H1 (cell line): ENCODE data around the gene ATF7IP. TPM values are rescaled to one million over a fixed set of nuclear protein-coding genes. Genes with fewer than 3 reads are reported as not detected.

Experiments
- CTCF ChIA-PET: fragments of 300-600 bp; sonication (Branson Sonifier 250); formaldehyde crosslinking; loops from one replicate; lab custom pipeline; 2021; ENCODE audit not compliant: partially characterized antibody; lab: Charles Lee
- POLR2A ChIA-PET: fragments of 300-600 bp; sonication (Branson Sonifier 250); formaldehyde crosslinking; loops from one replicate; lab custom pipeline; 2021; ENCODE audit warnings: inconsistent platforms; ENCODE audit not compliant: partially characterized antibody; lab: Charles Lee
- DNase-seq, 2 experiments: peaks; one replicate each; pipeline versions ENCODE4 v3.0.0 to v3.0.0-alpha.2; 2010 to 2022; ENCODE audit warnings: low spot score in 2 of 2, low read depth in 1 of 2, mixed read lengths in 1 of 2
- FAIRE-seq: peaks from 2 replicates; lab custom pipeline; 2011; peaks lifted over from hg19 to GRCh38; lab: Jason Lieb, UNC
- H2AFZ ChIP-seq: 2 replicates; pipeline ENCODE4 v1.8.1; 2012; ENCODE audit warnings: low read length, inconsistent platforms
- H2AK5ac ChIP-seq: 2 replicates; pipeline ENCODE4 v1.6.1; 2013; ENCODE audit warnings: low read depth, low read length
- H2BK120ac ChIP-seq: replicated peaks from 2 replicates; pipeline ENCODE3; 2013; ENCODE audit warnings: low read depth, low read length, inconsistent platforms
- H2BK12ac ChIP-seq: 2 replicates; pipeline ENCODE4 v1.6.1; 2013; ENCODE audit warnings: low read depth, low read length
- H2BK15ac ChIP-seq: 2 replicates; pipeline ENCODE4 v1.6.1; 2013; ENCODE audit warnings: low read length
- H2BK20ac ChIP-seq: 2 replicates; pipeline ENCODE4 v1.6.1; 2013; ENCODE audit warnings: low read length
- H2BK5ac ChIP-seq: 2 replicates; pipeline ENCODE4 v1.6.1; 2013; ENCODE audit warnings: low read depth, low read length
- H3K14ac ChIP-seq: 2 replicates; pipeline ENCODE4 v1.6.1; 2013; ENCODE audit warnings: inconsistent platforms; ENCODE audit not compliant: insufficient read length
- H3K18ac ChIP-seq: 2 replicates; pipeline ENCODE4 v1.6.1; 2013; ENCODE audit warnings: low read length; ENCODE audit errors: extremely low read depth
- H3K23ac ChIP-seq: 2 replicates; pipeline ENCODE4 v1.6.1; 2013; ENCODE audit warnings: inconsistent platforms; ENCODE audit not compliant: insufficient read length
- H3K23me2 ChIP-seq: 2 replicates; pipeline ENCODE4 v1.6.1; 2013; ENCODE audit warnings: low read depth, low read length
- H3K27ac ChIP-seq: 2 replicates; pipeline ENCODE4 v1.6.1; 2011; ENCODE audit warnings: low read depth, low read length, inconsistent platforms
- H3K27me3 ChIP-seq, 4 experiments: replicated peaks in 1 of 4; 1 replicate in 1 of 4; 2 replicates in 3 of 4; pipeline versions ENCODE4 v1.6.1 to v1.8.1; 2011 to 2013; ENCODE audit warnings: low read length in 3 of 4, mild to moderate bottlenecking in 3 of 4, inconsistent platforms in 2 of 4, mixed read lengths in 2 of 4, moderate library complexity in 1 of 4; ENCODE audit not compliant: control insufficient read depth in 3 of 4, insufficient read depth in 3 of 4; ENCODE audit errors: extremely low read depth in 1 of 4
- H3K36me3 ChIP-seq, 4 experiments: 2 replicates each; pipeline versions ENCODE4 v1.6.1 to v1.8.1; 2011 to 2013; ENCODE audit warnings: mild to moderate bottlenecking in 4 of 4, low read length in 3 of 4, moderate library complexity in 2 of 4, control low read depth in 1 of 4, inconsistent platforms in 1 of 4; ENCODE audit not compliant: insufficient read depth in 4 of 4, control insufficient read depth in 2 of 4
- H3K4ac ChIP-seq: replicated peaks from 2 replicates; pipeline ENCODE3; 2013; ENCODE audit warnings: low read length, low read depth, mixed read lengths, inconsistent platforms; ENCODE audit not compliant: insufficient read length
- H3K4me1 ChIP-seq, 4 experiments: replicated peaks in 1 of 4; 1 replicate in 1 of 4; 2 replicates in 3 of 4; pipeline versions ENCODE4 v1.6.1 to v1.8.1; 2011 to 2013; ENCODE audit warnings: low read length in 3 of 4, inconsistent platforms in 2 of 4, mixed read lengths in 1 of 4; ENCODE audit not compliant: insufficient read depth in 4 of 4, control insufficient read depth in 3 of 4
- H3K4me2 ChIP-seq, 2 experiments: 2 replicates each; pipeline versions ENCODE4 v1.6.1 to v1.8.1; 2011 to 2013; ENCODE audit warnings: low read depth in 2 of 2, low read length in 2 of 2, control low read depth in 1 of 2, inconsistent platforms in 1 of 2, mild to moderate bottlenecking in 1 of 2; ENCODE audit not compliant: insufficient read depth in 1 of 2
- H3K4me3 ChIP-seq, 4 experiments: fragments of 200-600, 300-600 bp in 1 of 4; sonication (generic), shearing (Covaris generic), sonication (Bioruptor Twin) in 1 of 4; 2 replicates each; pipeline versions ENCODE4 v1.5.1 to v1.8.1; 2011 to 2016; ENCODE audit warnings: low read length in 4 of 4, low read depth in 3 of 4, control low read depth in 2 of 4, inconsistent platforms in 2 of 4, mild to moderate bottlenecking in 2 of 4, mixed read lengths in 1 of 4, moderate library complexity in 1 of 4; ENCODE audit not compliant: insufficient read depth in 2 of 4; ENCODE audit errors: extremely low read depth in 1 of 4
- H3K56ac ChIP-seq: replicated peaks from 2 replicates; pipeline ENCODE3; 2013; ENCODE audit warnings: low read depth, mild to moderate bottlenecking, mixed read lengths, low read length, inconsistent platforms; ENCODE audit not compliant: insufficient read length
- H3K79me1 ChIP-seq: 2 replicates; pipeline ENCODE4 v1.6.1; 2013; ENCODE audit warnings: low read depth, low read length, control low read depth
- H3K79me2 ChIP-seq, 2 experiments: 2 replicates each; pipeline versions ENCODE4 v1.6.1 to v1.8.1; 2012 to 2013; ENCODE audit warnings: low read length in 2 of 2, mild to moderate bottlenecking in 2 of 2, inconsistent platforms in 1 of 2; ENCODE audit not compliant: insufficient read depth in 2 of 2, control insufficient read depth in 1 of 2
- H3K9ac ChIP-seq, 4 experiments: replicated peaks in 1 of 4; 1 replicate in 1 of 4; 2 replicates in 3 of 4; pipeline versions ENCODE4 v1.6.1 to v1.8.1; 2011 to 2013; ENCODE audit warnings: low read depth in 3 of 4, low read length in 3 of 4, control low read depth in 2 of 4, mild to moderate bottlenecking in 2 of 4, moderate library complexity in 2 of 4, inconsistent platforms in 1 of 4; ENCODE audit errors: extremely low read depth in 1 of 4
- H3K9me3 ChIP-seq, 2 experiments: 2 replicates each; pipeline versions ENCODE4 v1.6.1 to v1.8.1; 2012 to 2013; ENCODE audit warnings: mild to moderate bottlenecking in 2 of 2, moderate library complexity in 2 of 2, control low read depth in 1 of 2, inconsistent platforms in 1 of 2, low read depth in 1 of 2, low read length in 1 of 2, mixed read lengths in 1 of 2; ENCODE audit not compliant: insufficient read depth in 2 of 2
- H4K20me1 ChIP-seq, 2 experiments: replicated peaks in 1 of 2; 2 replicates each; pipeline versions ENCODE3 to v1.8.1; 2011 to 2013; ENCODE audit warnings: inconsistent platforms in 2 of 2, low read length in 2 of 2, mild to moderate bottlenecking in 1 of 2; ENCODE audit not compliant: insufficient read depth in 2 of 2, control insufficient read depth in 1 of 2
- H4K5ac ChIP-seq: 2 replicates; pipeline ENCODE4 v1.6.1; 2013; ENCODE audit warnings: low read length, low read depth, mixed read lengths, inconsistent platforms; ENCODE audit not compliant: insufficient read length
- H4K8ac ChIP-seq: 2 replicates; pipeline ENCODE4 v1.8.0; 2013; ENCODE audit warnings: mild to moderate bottlenecking, moderate library complexity, low read length, inconsistent platforms; ENCODE audit not compliant: insufficient read depth; ENCODE audit errors: extremely low read depth
- H4K91ac ChIP-seq: replicated peaks from 2 replicates; pipeline ENCODE3; 2013; ENCODE audit warnings: low read length, mixed read lengths, inconsistent platforms; ENCODE audit not compliant: insufficient read length
- BACH1 ChIP-seq: IDR thresholded peaks from 2 replicates; pipeline ENCODE4 v1.6.1; 2012; ENCODE audit warnings: low read length, improper control_type of control experiment
- BCL11A ChIP-seq, 2 experiments: IDR thresholded peaks; one replicate each; pipeline ENCODE4 v1.6.1; 2011; ENCODE audit warnings: low read depth in 2 of 2, low read length in 2 of 2, mild to moderate bottlenecking in 2 of 2
- CHD1 ChIP-seq: IDR thresholded peaks from 2 replicates; pipeline ENCODE4 v1.6.1; 2012; ENCODE audit warnings: low read depth, low read length, improper control_type of control experiment
- CTBP2 ChIP-seq: IDR thresholded peaks from 2 replicates; pipeline ENCODE4 v1.7.0; 2011; ENCODE audit warnings: borderline replicate concordance, mild to moderate bottlenecking, moderate library complexity, mixed read lengths, low read length; ENCODE audit not compliant: insufficient read depth, insufficient read length
- GTF2F1 ChIP-seq: IDR thresholded peaks from 2 replicates; pipeline ENCODE4 v1.6.1; 2012; ENCODE audit warnings: low read depth, low read length, improper control_type of control experiment, borderline replicate concordance
- JUND ChIP-seq: IDR thresholded peaks from 2 replicates; pipeline ENCODE4 v1.6.1; 2011; ENCODE audit warnings: mild to moderate bottlenecking, improper control_type of control experiment, low read length
- POU5F1 ChIP-seq: IDR thresholded peaks from 2 replicates; pipeline ENCODE4 v1.6.1; 2011; ENCODE audit warnings: low read depth, mild to moderate bottlenecking, low read length, moderate library complexity
- RFX5 ChIP-seq: IDR thresholded peaks from 2 replicates; pipeline ENCODE4 v1.6.1; 2011; ENCODE audit warnings: low read depth, low read length, improper control_type of control experiment, borderline replicate concordance
- SAP30 ChIP-seq: fragments of 300-600 bp; sonication (generic); IDR thresholded peaks from 2 replicates; pipeline ENCODE4 v1.7.1; 2012; ENCODE audit warnings: low read length, moderate library complexity, mild to moderate bottlenecking, inconsistent platforms; ENCODE audit not compliant: insufficient read depth, insufficient replicate concordance
- SIN3A ChIP-seq, 2 experiments: IDR thresholded peaks in 1 of 2; conservative IDR thresholded peaks in 1 of 2; 2 replicates each; pipeline ENCODE4 v1.6.1; 2011 to 2012; ENCODE audit warnings: low read length in 2 of 2, improper control_type of control experiment in 1 of 2, low read depth in 1 of 2, mild to moderate bottlenecking in 1 of 2
- SP2 ChIP-seq: IDR thresholded peaks from 2 replicates; pipeline ENCODE4 v1.6.1; 2012; ENCODE audit warnings: mild to moderate bottlenecking, low read length, inconsistent platforms
- TAF7 ChIP-seq: optimal IDR thresholded peaks from 2 replicates; pipeline ENCODE3; 2011; ENCODE audit warnings: low read depth, mild to moderate bottlenecking, inconsistent platforms, low read length, moderate library complexity, borderline replicate concordance
- TCF12 ChIP-seq: IDR thresholded peaks from 2 replicates; pipeline ENCODE4 v1.6.1; 2011; ENCODE audit warnings: low read depth, mild to moderate bottlenecking, low read length
- YY1 ChIP-seq: IDR thresholded peaks from 2 replicates; pipeline ENCODE4 v1.6.1; 2011; ENCODE audit warnings: low read depth, mild to moderate bottlenecking, low read length
- ZNF274 ChIP-seq: IDR thresholded peaks from 2 replicates; pipeline ENCODE4 v1.7.0; 2012; ENCODE audit warnings: low read length, borderline replicate concordance; ENCODE audit errors: extremely low read depth
- WGBS, 2 experiments: shearing (Covaris generic) in 1 of 2; methylation state at CpG; one replicate each; pipeline versions ENCODE4 v1.1.6 to v1.1.7; 2013 to 2015; ENCODE audit warnings: low lambda C conversion rate in 2 of 2, mixed read lengths in 2 of 2, inconsistent platforms in 1 of 2, low coverage in 1 of 2, missing lambda C conversion rate in 1 of 2; ENCODE audit not compliant: insufficient replicate concordance in 2 of 2, insufficient coverage in 1 of 2, insufficient read length in 1 of 2; ENCODE audit errors: extremely low coverage in 1 of 2, missing lambda C conversion rate in 1 of 2; 5-methylcytosine and 5-hydroxymethylcytosine counted together
- polyA plus RNA-seq, 7 experiments: library from polyadenylated mRNA; depleted of rRNA in 3 of 7; stranded (reverse) in 5 of 7; unstranded in 2 of 7; fragments of >200 nt in 5 of 7; fragments of 200-250 nt in 2 of 7; gene quantifications; 1 replicate in 5 of 7; 2 replicates in 1 of 7; 4 replicates in 1 of 7; pipeline versions ENCODE4 v1.2.1 to v1.2.3, GENCODE V29; 2011 to 2013; ENCODE audit warnings: missing spikeins in 2 of 7, mixed read lengths in 2 of 7
- total RNA-seq: library from RNA; stranded (reverse); fragmentation: NEBNext Ultra II Directional; extraction: Animal tissue kit (Norgen Biotek cat#: 25700); gene quantifications from 2 replicates; pipeline ENCODE4 v1.2.1, GENCODE V29; 2021

The ATF7IP gene
- total and polyA plus RNA-seq, 2 of the 8 experiments (the other 6 are each of a cell fraction or from before 2014, with no cell fraction given): 34.2 to 148 TPM

DNA sequence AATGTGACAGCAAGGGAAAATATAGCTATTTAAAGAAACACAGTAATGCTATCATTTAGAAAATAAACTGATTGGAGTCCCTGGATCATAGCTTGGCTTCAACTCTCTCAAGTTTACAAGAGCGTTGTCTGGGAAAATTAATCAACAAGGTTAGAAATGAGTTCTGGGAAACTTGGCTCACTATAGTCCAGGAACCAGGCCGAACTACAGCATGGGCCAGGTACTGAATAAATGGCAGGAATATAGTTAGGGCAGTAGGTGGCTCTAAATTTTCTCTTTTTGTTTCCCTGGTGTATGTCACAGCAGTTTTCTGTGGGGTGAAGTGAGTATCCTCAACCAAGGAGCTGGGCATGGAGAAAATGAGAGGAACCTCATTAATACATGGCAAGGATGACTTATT, 129.8 kb downstream of the ATF7IP start:
- H4K5ac ChIP-seq: no peak overlapping the region
- peaks cover 17 to 69% (median 40%) of the 10 kb centered on the region in 4 experiments for H3K36me3 ChIP-seq
- H2BK5ac ChIP-seq: no peak overlapping the region
- H3K4me1 ChIP-seq: no peaks in the 10 kb centered on the region
- no peak for FAIRE-seq
- H3K27ac ChIP-seq: no peak overlapping the region
- no peaks in the 10 kb centered on the region for H4K20me1 ChIP-seq
- H2BK120ac ChIP-seq: no peak overlapping the region
- no peak for DNase-seq
- no peak overlapping the region for H3K4me3 ChIP-seq
- no peak overlapping the region for H3K9ac ChIP-seq
- H2AFZ ChIP-seq: no peak overlapping the region
- no peak overlapping the region for H4K91ac ChIP-seq
- no peak overlapping the region for H3K4ac ChIP-seq
- H3K27me3 ChIP-seq: no peaks in the 10 kb centered on the region
- H3K23me2 ChIP-seq: no peaks in the 10 kb centered on the region
- 85% methylated on average over 2 of the region's 2 CpGs; no CpG with 5 or more reads in 1 of the 2 experiments for WGBS, 2 experiments
- no peaks in the 10 kb centered on the region for H3K79me1 ChIP-seq
- no peak overlapping the region for H3K4me2 ChIP-seq
- no peak overlapping the region for H2BK20ac ChIP-seq
- no peak overlapping the region for H2AK5ac ChIP-seq
- ChIA-PET POLR2A (interaction anchor here (1.2 to 2.0 kb wide), 2 partner anchors 9 to 11 kb away, joined by 4 to 7 read pairs; no protein-coding TSS in a partner anchor), CTCF (no interaction called here)
- H2BK12ac ChIP-seq: no peak overlapping the region
- no peak overlapping the region for H2BK15ac ChIP-seq
- no peaks in the 10 kb centered on the region for H3K9me3 ChIP-seq
- no peak overlapping the region for H3K14ac ChIP-seq
- no peak overlapping the region for H3K18ac ChIP-seq
- no peak overlapping the region for H3K23ac ChIP-seq
- no peak overlapping the region for H3K56ac ChIP-seq
- H4K8ac ChIP-seq: no peak overlapping the region
- H3K79me2 ChIP-seq: no peaks in the 10 kb centered on the region
- no peak for TF ChIP-seq SIN3A (conservative IDR thresholded peaks at IDR 0.05 in 1 of 2, IDR thresholded peaks at IDR 0.05 in 1 of 2; ENCODE audit: low read depth in 1 of 2, low read length in 2 of 2)
- no peak for TF ChIP-seq RFX5
- TF ChIP-seq GTF2F1: no peak
- no peak for TF ChIP-seq CHD1
- TF ChIP-seq JUND: no peak
- no peak for TF ChIP-seq BCL11A (IDR thresholded peaks at IDR 0.05; ENCODE audit: low read depth in 2 of 2, low read length in 2 of 2)
- no peak for TF ChIP-seq SAP30
- TF ChIP-seq TAF7: no peak
- no peak for TF ChIP-seq TCF12
- no peak for TF ChIP-seq BACH1
- no peak for TF ChIP-seq ZNF274
- no peak for TF ChIP-seq CTBP2
- no peak for TF ChIP-seq POU5F1
- no peak for TF ChIP-seq YY1
- no peak for TF ChIP-seq SP2
